Measurements from ENCODE around the gene ARL15.

The ARL15 gene

GRCh38 chr5:54325272-54325609 lies 14.9 kb upstream of the ARL15 start:
- H3K9me3 ChIP-seq (ENCODE audit: control insufficient read depth, insufficient read depth, low read length), result no peaks in the 10 kb centered on the region
- H3K4me1 ChIP-seq (ENCODE audit: insufficient read depth, low read length), result peaks cover 9% of the 10 kb centered on the region
- H3K36me3 ChIP-seq (ENCODE audit: insufficient read depth, low read length), result no peaks in the 10 kb centered on the region
- H3K9ac ChIP-seq (ENCODE audit: low read depth, low read length), result no peak overlapping the region

- H3K9me3 ChIP-seq (ENCODE audit: control insufficient read depth, insufficient read depth, low read length), result no peaks in the 10 kb centered on the region
- no peaks in the 10 kb centered on the region for H3K36me3 ChIP-seq (ENCODE audit: insufficient read depth, low read length)
- no peak overlapping the region for H3K9ac ChIP-seq (ENCODE audit: low read depth, low read length)
Measured at GRCh38 chr5:54324651-54325271, 14.4 kb upstream of the ARL15 start.

GRCh38 chr5:54323495-54323894 lies 13.1 kb upstream of the ARL15 start:
- Histone ChIP-seq H3K4me1 (ENCODE audit: insufficient read depth, low read length) (peaks cover 9% of the 10 kb centered on the region), H3K9ac (ENCODE audit: low read depth, low read length) (no peak overlapping the region), H3K9me3 (ENCODE audit: control insufficient read depth, insufficient read depth, low read length) (no peaks in the 10 kb centered on the region), H3K36me3 (ENCODE audit: insufficient read depth, low read length) (no peaks in the 10 kb centered on the region)

More at GRCh38 chr5:54324651-54325271, 14.4 kb upstream of the ARL15 start:
- H3K4me1 ChIP-seq (ENCODE audit: insufficient read depth, low read length), result peaks cover 9% of the 10 kb centered on the region

- no peaks in the 10 kb centered on the region for H3K9me3 ChIP-seq (ENCODE audit: control insufficient read depth, insufficient read depth, low read length)
- H3K9ac ChIP-seq (ENCODE audit: low read depth, low read length), result no peak overlapping the region
- no peaks in the 10 kb centered on the region for H3K36me3 ChIP-seq (ENCODE audit: insufficient read depth, low read length)
- peaks cover 9% of the 10 kb centered on the region for H3K4me1 ChIP-seq (ENCODE audit: insufficient read depth, low read length)
Measured at GRCh38 chr5:54320256-54320655, 9.9 kb upstream of the ARL15 start.

GRCh38 chr5:54317511-54318260 lies 7.3 kb upstream of the ARL15 start:
- H3K9ac ChIP-seq (ENCODE audit: low read depth, low read length), result no peak overlapping the region
- H3K4me1 ChIP-seq (ENCODE audit: insufficient read depth, low read length), result no peaks in the 10 kb centered on the region
- H3K36me3 ChIP-seq (ENCODE audit: insufficient read depth, low read length), result no peaks in the 10 kb centered on the region
- 0 out of 2 replicates have a peak, but pooled peaks cover 2% of the 10 kb centered on the region for H3K9me3 ChIP-seq (ENCODE audit: control insufficient read depth, insufficient read depth, low read length)

- Histone ChIP-seq H3K36me3 (ENCODE audit: insufficient read depth, low read length) (no peaks in the 10 kb centered on the region), H3K9ac (ENCODE audit: low read depth, low read length) (no peak overlapping the region), H3K9me3 (ENCODE audit: control insufficient read depth, insufficient read depth, low read length) (0 out of 2 replicates have a peak, but pooled peaks cover 2% of the 10 kb centered on the region), H3K4me1 (ENCODE audit: insufficient read depth, low read length) (no peaks in the 10 kb centered on the region)
Measured at GRCh38 chr5:54315736-54316528, 5.6 kb upstream of the ARL15 start.

GRCh38 chr5:54313311-54314270 lies 3.2 kb upstream of the ARL15 start:
- Histone ChIP-seq H3K9ac (ENCODE audit: low read depth, low read length) (no peak overlapping the region), H3K9me3 (ENCODE audit: control insufficient read depth, insufficient read depth, low read length) (0 out of 2 replicates have a peak, but pooled peaks cover 2% of the 10 kb centered on the region), H3K4me1 (ENCODE audit: insufficient read depth, low read length) (peaks cover 4% of the 10 kb centered on the region), H3K36me3 (ENCODE audit: insufficient read depth, low read length) (no peaks in the 10 kb centered on the region)

GRCh38 chr5:54312499-54312898 lies 2.1 kb upstream of the ARL15 start:
- Histone ChIP-seq H3K9ac (ENCODE audit: low read depth, low read length) (no peak overlapping the region; the same call in 1 of the 2 replicates), H3K36me3 (ENCODE audit: insufficient read depth, low read length) (no peaks in the 10 kb centered on the region), H3K4me1 (ENCODE audit: insufficient read depth, low read length) (peaks cover 4% of the 10 kb centered on the region), H3K9me3 (ENCODE audit: control insufficient read depth, insufficient read depth, low read length) (0 out of 2 replicates have a peak, but pooled peaks cover 2% of the 10 kb centered on the region)

- Histone ChIP-seq H3K9me3 (ENCODE audit: control insufficient read depth, insufficient read depth, low read length) (0 out of 2 replicates have a peak, but pooled peaks cover 2% of the 10 kb centered on the region), H3K9ac (ENCODE audit: low read depth, low read length) (peak overlapping the region; percentile 78), H3K4me1 (ENCODE audit: insufficient read depth, low read length) (peaks cover 4% of the 10 kb centered on the region)
Measured at GRCh38 chr5:54311176-54311677, 854 bp upstream of the ARL15 start.

GRCh38 chr5:54309691-54310432 lies 511 bp downstream of the ARL15 start:
- Histone ChIP-seq H3K9ac (ENCODE audit: low read depth, low read length) (peak overlapping the region; percentile 78), H3K9me3 (ENCODE audit: control insufficient read depth, insufficient read depth, low read length) (0 out of 2 replicates have a peak, but pooled peaks cover 2% of the 10 kb centered on the region), H3K36me3 (ENCODE audit: insufficient read depth, low read length) (no peaks in the 10 kb centered on the region), H3K4me1 (ENCODE audit: insufficient read depth, low read length) (peaks cover 4% of the 10 kb centered on the region)

More at GRCh38 chr5:54311176-54311677, 854 bp upstream of the ARL15 start:
- H3K36me3 ChIP-seq (ENCODE audit: insufficient read depth, low read length), result no peaks in the 10 kb centered on the region

GRCh38 chr5:54309276-54309675 lies 1.1 kb downstream of the ARL15 start:
- H3K36me3 ChIP-seq (ENCODE audit: insufficient read depth, low read length), result no peaks in the 10 kb centered on the region
- H3K4me1 ChIP-seq (ENCODE audit: insufficient read depth, low read length), result peaks cover 4% of the 10 kb centered on the region
- H3K9ac ChIP-seq (ENCODE audit: low read depth, low read length), result peak overlapping the region; percentile 78
- 0 out of 2 replicates have a peak, but pooled peaks cover 2% of the 10 kb centered on the region for H3K9me3 ChIP-seq (ENCODE audit: control insufficient read depth, insufficient read depth, low read length)

- no peaks in the 10 kb centered on the region for H3K9me3 ChIP-seq (ENCODE audit: control insufficient read depth, insufficient read depth, low read length)
- H3K9ac ChIP-seq (ENCODE audit: low read depth, low read length), result no peak overlapping the region
- H3K36me3 ChIP-seq (ENCODE audit: insufficient read depth, low read length), result no peaks in the 10 kb centered on the region
- H3K4me1 ChIP-seq (ENCODE audit: insufficient read depth, low read length), result peaks cover 4% of the 10 kb centered on the region
Measured at GRCh38 chr5:54307583-54307982, 2.8 kb downstream of the ARL15 start.

- Histone ChIP-seq H3K36me3 (ENCODE audit: insufficient read depth, low read length) (no peaks in the 10 kb centered on the region), H3K4me1 (ENCODE audit: insufficient read depth, low read length) (peaks cover 4% of the 10 kb centered on the region), H3K9me3 (ENCODE audit: control insufficient read depth, insufficient read depth, low read length) (no peaks in the 10 kb centered on the region), H3K9ac (ENCODE audit: low read depth, low read length) (no peak overlapping the region)
Measured at GRCh38 chr5:54306893-54307292, 3.5 kb downstream of the ARL15 start.
